Measurements from ENCODE around the gene FKBP14.

DNA sequence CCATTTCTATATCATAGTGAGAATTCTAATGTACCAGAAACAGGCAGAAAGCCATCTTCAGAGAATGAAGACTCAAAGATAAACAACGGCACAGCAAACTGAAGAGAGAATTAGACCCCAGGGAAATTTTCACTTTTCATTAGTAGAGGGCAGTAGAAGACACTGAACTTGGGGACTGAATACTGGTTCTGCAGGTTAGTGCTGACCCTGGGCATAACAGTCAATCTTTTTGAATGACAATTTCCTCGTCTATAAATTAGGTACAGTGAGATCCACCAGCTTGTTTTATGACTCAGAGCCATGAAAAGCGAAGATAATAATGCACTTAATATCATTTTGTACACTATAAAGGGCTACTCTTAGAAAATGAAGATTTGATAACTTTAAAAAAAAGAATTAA is 13.7 kb downstream of the FKBP14 start:
- TF ChIP-seq, protein P1, sequence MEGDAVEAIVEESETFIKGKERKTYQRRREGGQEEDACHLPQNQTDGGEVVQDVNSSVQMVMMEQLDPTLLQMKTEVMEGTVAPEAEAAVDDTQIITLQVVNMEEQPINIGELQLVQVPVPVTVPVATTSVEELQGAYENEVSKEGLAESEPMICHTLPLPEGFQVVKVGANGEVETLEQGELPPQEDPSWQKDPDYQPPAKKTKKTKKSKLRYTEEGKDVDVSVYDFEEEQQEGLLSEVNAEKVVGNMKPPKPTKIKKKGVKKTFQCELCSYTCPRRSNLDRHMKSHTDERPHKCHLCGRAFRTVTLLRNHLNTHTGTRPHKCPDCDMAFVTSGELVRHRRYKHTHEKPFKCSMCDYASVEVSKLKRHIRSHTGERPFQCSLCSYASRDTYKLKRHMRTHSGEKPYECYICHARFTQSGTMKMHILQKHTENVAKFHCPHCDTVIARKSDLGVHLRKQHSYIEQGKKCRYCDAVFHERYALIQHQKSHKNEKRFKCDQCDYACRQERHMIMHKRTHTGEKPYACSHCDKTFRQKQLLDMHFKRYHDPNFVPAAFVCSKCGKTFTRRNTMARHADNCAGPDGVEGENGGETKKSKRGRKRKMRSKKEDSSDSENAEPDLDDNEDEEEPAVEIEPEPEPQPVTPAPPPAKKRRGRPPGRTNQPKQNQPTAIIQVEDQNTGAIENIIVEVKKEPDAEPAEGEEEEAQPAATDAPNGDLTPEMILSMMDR (conservative IDR thresholded peaks at IDR 0.05), result no peak; the same call in 1 of the 2 replicates
- TF ChIP-seq EZH2 (IDR thresholded peaks at IDR 0.05; ENCODE audit: low read depth), result no peak
